Stimulated activated CD4-positive, alpha-beta T cell treated with anti-CD3 and anti-CD28 coated beads, Interleukin-2, amount 100 ng/mL, for 48 hours (primary cell): ENCODE data around the gene MGARP.
"Not testable (repeated sequence)": the region's sequence is repeated elsewhere in the genome, so short reads cannot be mapped to it uniquely, and the experiment has no call there.

Experiments used
- DNase-seq, 2 donors: peaks; one replicate each; pipeline ENCODE4 v3.0.0-alpha.2; 2020

MGARP gene

GRCh38 chr4:139279760-139280620, at the start of gene MGARP:
TSS of gene MGARP (minus strand) at chr4:139280225. CDS start at chr4:139280158, 67 bp downstream.
- DNase-seq = peak in 1 of 2 donors; percentile 23

GRCh38 chr4:139329665-139330200, 49.7 kb upstream of the MGARP start:
- no peak for DNase-seq

GRCh38 chr4:139324620-139325019, 44.6 kb upstream of the MGARP start:
- no peak for DNase-seq

GRCh38 chr4:139322541-139322940, 42.5 kb upstream of the MGARP start:
- not testable (repeated sequence) for DNase-seq

GRCh38 chr4:139322070-139322469, 42.0 kb upstream of the MGARP start:
- DNase-seq = not testable (repeated sequence)

GRCh38 chr4:139319571-139319970, 39.5 kb upstream of the MGARP start:
- no peak for DNase-seq

- DNase-seq = no peak
Observed at GRCh38 chr4:139317635-139318034, 37.6 kb upstream of the MGARP start.

- DNase-seq = no peak
Observed at GRCh38 chr4:139316733-139317132, 36.7 kb upstream of the MGARP start.

GRCh38 chr4:139315221-139315675, 35.2 kb upstream of the MGARP start:
- no peak for DNase-seq

GRCh38 chr4:139314047-139314800, 34.2 kb upstream of the MGARP start:
- no peak for DNase-seq

- DNase-seq = not testable (repeated sequence)
Observed at GRCh38 chr4:139313414-139313813, 33.4 kb upstream of the MGARP start.

GRCh38 chr4:139312552-139313332, 32.7 kb upstream of the MGARP start:
- DNase-seq = no peak

GRCh38 chr4:139311909-139312308, 31.9 kb upstream of the MGARP start:
- DNase-seq = no peak

GRCh38 chr4:139304920-139305319, 24.9 kb upstream of the MGARP start:
- DNase-seq = no peak

- peak; percentile 42 to 46 for DNase-seq
Observed at GRCh38 chr4:139301821-139302611, 22.0 kb upstream of the MGARP start, which contains the start of gene NDUFC1. TSS of gene NDUFC1 (minus strand) at chr4:139302477. CDS start at chr4:139295798, 6,679 bp downstream.

- peak; percentile 95 for DNase-seq
Observed at GRCh38 chr4:139301113-139301820, 21.2 kb upstream of the MGARP start, which contains the start of gene NAA15. TSS of gene NAA15 (plus strand) at chr4:139301505. CDS start at chr4:139301778, 273 bp downstream.

- peak in 1 of 2 donors; percentile 15 for DNase-seq
Observed at GRCh38 chr4:139300431-139301112, 20.5 kb upstream of the MGARP start.

GRCh38 chr4:139299536-139299935, 19.5 kb upstream of the MGARP start:
- DNase-seq = no peak

- DNase-seq = no peak
Observed at GRCh38 chr4:139297001-139297410, 17.0 kb upstream of the MGARP start.

GRCh38 chr4:139295942-139296299, 15.9 kb upstream of the MGARP start:
- DNase-seq = no peak
